HG02884 (cell line): ENCODE data around the gene NPBWR2.
"Not testable (repeated sequence)": the region's sequence is repeated elsewhere in the genome, so short reads cannot be mapped to it uniquely, and the experiment has no call there.

Source experiments
- ATAC-seq: cut with Tn5 transposase; IDR thresholded peaks from one replicate; pipeline ENCODE4 v1.9.1; 2021; ENCODE audit warnings: mild to moderate bottlenecking, moderate library complexity; ENCODE audit not compliant: unreplicated experiment

The NPBWR2 gene

DNA sequence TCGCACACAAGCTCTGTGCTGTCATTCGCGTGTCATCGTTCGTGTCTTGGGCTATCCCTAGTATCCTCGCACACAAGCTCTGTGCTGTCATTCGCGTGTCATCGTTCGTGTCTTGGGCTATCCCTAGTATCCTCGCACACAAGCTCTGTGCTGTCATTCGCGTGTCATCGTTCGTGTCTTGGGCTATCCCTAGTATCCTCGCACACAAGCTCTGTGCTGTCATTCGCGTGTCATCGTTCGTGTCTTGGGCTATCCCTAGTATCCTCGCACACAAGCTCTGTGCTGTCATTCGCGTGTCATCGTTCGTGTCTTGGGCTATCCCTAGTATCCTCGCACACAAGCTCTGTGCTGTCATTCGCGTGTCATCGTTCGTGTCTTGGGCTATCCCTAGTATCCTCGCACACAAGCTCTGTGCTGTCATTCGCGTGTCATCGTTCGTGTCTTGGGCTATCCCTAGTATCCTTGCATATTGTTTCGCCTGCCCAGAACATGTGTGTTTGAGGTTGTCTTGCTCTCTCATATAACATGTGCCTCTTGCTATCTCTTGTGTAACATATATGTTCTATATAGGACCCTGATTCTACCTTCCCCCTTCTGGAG is 20.0 kb downstream of the NPBWR2 start:
- ATAC-seq: not testable (repeated sequence)

DNA sequence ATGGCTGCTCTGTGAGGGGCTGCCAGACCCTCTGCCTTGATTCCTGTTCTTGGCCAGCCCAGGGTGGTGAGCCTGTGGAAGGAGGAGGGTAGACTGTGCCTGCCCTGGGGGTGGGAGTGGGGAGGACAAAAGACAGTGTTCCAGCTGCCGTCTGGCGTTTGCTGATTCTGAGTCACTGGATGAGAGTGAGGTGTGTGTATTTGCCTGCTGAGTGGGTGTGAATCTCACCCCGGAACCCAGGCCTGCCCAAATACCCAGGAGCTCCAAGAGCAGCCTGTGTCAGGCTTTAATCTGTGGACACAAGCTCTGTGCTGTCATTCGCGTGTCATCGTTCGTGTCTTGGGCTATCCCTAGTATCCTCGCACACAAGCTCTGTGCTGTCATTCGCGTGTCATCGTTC is 20.6 kb downstream of the NPBWR2 start:
- no peak for ATAC-seq

DNA sequence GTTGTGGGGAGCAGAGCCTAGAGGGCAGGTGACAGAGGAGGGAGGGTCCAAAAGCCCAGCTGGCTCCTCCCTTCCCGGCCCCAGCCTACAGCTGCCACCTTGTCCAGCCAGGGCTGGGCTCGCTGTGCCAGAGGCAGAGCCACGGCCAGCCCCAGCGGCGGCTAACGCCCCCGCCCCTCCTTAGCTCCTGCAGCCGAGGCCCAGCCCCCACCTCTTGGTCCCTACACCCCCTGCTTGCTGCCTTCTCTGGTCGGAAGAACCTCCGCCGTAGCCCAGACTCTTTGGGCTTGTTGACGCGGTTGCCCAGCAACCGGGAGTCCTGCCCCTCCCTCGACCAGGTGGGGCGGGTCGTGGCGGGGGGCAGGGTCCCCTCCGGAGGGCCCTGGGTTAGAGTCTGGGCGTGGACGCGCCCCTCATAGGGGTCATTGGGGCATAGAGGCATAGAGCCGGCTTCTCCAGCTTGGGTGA is 22.6 kb downstream of the NPBWR2 start:
- no peak for ATAC-seq

DNA sequence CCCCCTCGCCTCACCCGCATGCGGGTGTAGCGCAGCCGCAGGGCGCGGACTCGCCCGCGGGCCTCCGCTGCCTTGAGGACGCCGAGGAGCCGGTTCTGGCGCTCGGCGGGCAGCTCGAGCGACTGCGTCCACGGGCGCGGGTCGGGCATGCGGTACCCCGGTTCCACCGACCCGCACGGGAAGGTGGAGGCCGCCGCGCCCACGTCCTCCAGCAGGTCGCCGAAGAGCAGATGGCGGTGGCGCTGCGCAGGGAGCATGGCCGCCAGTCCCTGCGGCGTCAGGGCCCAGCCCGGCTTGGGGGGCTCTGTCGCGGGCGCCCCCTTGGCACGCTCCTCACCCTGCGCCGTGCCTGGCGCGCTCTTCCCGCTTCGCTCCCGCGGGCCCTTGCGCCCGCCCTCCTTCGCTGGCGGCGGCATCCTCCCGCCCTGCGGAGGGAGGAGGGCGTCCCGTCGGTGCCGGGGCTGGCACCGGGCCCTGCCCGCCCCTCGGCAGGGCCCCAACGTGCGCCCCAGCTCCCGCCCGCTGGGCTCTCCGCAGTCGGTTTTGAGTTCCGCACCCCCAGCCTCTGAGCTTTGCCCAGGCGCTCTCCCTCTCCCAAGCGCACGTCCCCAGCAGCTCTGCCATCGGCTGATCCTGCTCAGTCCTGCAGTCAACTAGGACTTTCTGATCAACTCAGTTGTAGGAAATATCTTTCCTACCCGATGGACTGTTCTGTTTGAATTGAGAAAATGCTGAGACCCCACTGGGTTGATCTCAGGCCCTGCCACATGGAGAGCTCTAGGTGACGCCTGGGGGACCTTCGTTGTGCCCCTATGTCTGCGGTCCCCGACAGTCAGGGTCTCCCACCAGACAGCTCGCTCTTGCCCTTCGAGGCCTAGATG is 23.3 kb downstream of the NPBWR2 start, which contains the start of gene LKAAEAR1:
TSS of gene LKAAEAR1 (minus strand) at position 595 of the 881 bp plus-strand sequence. CDS start at position 416, 179 bp downstream.
- no peak for ATAC-seq

DNA sequence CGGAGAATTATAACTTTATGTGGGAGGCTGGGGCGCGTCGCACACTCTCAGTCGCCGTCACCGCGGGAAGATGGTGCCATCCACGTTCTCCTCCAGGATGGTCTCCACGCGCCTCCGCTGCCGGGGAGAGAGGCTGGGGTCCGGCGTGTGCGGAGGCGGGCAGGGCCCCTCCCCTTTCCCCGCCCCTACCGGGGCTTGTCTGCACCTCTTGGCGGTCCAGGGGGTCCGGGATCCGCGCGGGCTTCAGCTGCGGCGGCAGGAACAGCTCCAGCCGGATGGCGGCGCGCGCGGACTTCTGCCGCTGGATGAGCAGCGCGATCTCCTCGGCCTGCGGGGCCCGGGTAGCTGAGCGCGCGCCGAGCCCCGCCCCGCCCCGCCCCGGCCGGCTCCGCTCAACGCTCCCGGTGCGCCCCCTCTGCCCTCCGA is 24.0 kb downstream of the NPBWR2 start:
- ATAC-seq: no peak

DNA sequence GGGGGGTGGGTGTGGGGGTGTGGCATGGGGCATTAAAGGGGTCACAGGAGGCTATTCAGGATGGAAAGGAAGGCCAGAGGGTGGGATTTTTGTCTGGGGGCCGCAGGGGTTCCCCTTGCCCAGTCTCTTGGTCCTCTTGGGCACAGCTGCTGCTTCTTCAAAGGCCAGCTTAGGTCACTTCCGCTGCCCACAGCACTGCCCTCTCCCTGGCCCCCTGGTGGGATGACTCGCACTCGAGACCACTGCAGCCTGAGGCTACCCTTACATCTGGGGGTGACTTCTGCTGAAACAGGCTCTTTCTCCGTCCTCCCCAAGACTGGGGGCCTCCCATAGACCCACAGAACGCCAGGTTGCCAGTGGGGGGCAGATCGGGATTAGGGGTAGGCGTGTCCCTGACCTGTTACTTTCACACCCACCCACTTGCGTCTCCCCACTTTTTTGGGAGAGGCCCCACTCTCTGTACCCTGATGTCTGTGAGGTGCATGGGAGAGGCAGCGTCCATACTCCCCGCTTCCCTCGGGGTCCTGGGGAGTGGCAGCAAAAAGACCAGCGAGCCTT is 24.5 kb downstream of the NPBWR2 start:
- ATAC-seq: no peak

DNA sequence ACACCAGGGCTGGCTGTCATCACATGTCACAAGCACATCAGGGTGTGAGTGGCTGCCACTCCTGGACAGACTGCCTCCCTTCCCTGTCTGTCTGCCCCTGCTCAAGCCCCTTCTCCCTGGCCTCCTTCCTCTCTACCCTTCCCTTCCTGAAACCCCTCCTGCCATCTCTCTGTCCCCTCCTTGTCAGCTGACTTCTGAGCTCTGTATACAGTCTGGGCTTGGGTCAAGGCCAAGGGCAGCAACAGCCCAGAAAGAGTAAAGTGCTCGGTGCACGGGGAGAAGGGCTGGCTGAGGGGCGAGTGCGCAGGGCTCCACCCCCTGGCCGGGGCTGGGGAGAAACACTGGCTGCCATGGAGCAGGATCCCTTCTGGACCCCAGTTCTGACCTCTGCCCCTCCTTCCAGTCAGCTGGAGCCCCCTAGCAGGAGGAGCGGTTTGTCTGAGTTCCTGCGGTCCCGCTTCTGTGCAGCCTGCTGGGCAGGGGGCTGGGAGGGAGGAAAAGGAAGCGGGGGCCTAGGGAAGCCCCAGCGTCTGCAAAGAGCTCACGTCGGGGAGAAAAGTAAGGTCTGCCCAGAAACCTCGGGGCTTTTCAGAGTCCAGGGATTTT is 25.1 kb downstream of the NPBWR2 start:
- no peak for ATAC-seq

DNA sequence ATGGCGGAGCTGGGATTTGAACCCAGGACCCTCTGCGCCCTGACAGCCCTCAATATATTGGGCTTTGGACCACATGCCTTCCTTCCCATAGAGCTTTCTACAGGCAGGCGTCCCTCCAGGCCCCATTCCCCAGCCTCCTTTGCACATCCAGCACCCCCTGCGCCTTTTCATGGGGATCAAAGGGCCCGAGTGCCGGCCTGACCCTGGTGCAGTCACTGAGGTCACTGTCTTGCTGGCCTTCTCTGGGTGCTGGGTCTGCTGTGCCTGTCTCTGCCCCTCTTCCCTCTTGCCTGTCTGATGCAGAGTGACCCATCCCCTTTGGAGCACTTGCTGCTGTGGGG is 25.8 kb downstream of the NPBWR2 start:
- no peak for ATAC-seq

DNA sequence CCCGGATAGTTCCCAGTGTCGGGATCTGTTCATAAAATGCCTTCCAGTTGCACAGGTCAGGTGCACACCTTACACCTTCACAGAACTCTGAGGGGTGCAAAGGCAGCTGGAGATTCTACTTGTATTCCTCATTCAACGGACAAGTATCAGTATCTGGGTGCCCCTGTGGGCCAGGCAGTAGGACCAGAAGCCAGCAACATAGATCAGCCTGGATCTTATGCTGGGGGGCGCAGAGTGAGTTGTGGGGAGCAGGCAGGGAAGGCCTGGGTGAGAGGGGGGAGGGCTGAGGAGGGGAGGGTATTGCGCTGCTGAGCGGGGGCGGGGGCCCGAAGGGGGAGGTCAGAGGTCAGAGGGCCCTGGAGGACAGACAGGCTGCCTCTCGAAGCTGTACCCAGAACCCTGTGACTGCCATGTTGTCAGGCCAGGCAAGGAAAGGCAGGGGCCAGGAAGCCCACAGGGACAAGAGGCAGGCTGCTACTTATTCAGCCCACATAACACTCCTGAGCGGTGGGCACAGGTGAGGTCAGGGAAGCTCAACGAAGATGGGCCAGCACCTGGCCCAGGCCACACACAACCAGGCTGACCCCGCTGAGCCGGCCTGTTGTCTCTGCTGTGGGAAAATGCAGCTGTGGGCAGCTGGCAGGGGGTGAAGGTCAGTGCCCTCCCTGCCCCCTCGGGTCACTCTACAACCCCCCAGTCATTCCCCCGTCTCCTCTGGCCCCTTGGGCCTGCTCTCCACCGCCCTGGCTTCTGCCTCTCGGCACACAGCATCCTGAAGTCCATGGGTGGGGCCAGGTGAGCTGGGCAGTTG is 26.3 kb downstream of the NPBWR2 start:
- no peak for ATAC-seq

DNA sequence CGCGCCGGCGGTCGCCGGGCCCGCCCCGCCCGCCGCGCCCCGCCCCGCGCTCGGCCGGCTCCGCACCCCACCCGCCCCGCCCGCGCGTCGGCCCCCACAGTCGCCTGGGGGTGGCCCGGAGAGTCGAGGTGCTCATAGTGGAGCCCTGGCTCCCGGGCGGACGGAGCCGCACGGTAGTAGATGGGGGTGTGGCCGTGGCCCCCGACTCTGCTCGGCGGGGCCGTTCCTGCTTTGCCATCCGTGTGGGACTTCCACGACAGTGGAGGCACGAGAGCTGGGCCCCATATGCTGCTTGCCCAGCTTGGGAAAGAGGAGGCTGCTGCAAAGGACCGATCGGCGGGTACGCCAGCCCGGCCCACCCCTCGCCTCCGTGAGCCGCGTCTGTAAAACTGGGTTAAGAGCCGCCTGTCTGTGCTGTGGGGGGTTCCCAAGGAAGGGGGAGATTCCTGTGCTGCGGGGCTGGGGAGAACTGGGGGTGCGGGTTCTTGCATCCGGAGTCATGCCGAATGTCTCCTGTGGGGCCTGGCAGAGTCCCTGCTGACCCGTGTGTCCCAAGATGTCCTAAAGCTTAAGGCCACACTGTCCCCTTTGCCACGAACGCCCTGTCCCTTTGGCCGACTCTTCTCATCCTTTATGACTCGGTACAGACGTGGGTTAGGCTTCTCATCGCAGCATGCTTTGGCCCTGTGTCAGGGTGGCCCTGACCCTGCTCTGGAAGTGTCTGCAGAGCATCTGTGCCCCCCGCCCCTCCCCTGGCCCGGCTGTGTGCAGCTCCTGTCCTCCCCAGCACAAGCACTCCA is 27.2 kb downstream of the NPBWR2 start, which contains the start of gene OPRL1:
TSS of gene OPRL1 (plus strand) at position 70 of the 800 bp plus-strand sequence. CDS start 12,639 bp downstream, outside the sequence.
- ATAC-seq: no peak

DNA sequence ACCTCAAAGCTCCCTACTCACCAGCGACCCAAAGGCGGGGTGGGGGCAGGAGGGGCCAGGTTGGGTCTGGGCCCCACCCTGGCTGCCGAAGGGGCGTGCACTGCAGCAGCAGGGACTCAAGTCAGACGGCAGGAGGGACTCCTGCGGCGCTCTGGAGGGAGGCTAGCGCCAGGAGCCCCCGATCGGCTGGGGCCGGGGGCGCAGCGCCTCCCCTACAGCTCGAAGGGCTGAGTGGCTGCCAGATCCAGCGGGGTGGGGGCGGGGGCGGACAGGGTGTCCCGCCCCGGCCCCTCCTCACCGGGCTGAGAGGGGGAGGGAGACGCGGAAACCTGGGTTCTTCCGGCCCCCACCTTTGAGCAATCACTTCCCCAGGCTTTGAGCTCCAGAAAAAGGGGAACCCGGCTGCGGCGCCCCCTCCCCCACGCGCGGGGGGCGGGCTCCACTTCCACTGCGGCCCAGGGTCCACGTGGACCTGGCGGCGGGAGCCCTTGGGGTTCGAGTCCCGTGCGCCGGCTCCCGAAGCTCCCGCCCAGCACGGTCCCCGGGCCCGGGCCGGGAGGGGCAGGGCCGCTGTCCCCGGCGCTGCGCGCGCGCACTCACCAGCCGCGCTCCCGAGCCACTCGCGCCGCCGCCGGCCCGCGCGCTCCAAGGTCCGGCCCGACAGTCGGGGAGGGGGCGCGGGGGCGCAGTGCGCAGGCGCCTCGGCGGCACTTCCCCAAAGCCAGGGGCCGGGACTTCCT is 27.9 kb downstream of the NPBWR2 start, which contains the start of gene RGS19:
TSS of gene RGS19 (minus strand) at position 246 of the 740 bp plus-strand sequence. CDS start 2,632 bp downstream, outside the sequence.
- no peak for ATAC-seq

DNA sequence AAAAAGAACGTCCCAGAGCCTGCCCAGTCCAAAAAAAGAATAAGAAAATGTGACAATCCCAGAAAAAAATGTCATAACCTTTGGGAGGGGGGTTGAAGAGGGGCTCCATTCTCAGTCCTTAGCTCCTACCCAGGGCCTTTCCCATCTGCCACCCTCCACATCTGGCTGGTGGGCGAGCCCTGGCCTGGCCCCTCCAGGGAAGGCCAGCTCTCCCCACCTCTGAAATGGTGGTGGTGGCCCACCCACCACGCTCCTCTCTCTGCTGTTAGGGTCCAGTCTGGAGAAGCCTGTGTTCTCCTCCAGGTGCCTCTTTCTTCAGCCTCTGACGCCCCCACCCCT is 28.5 kb downstream of the NPBWR2 start:
- no peak for ATAC-seq

DNA sequence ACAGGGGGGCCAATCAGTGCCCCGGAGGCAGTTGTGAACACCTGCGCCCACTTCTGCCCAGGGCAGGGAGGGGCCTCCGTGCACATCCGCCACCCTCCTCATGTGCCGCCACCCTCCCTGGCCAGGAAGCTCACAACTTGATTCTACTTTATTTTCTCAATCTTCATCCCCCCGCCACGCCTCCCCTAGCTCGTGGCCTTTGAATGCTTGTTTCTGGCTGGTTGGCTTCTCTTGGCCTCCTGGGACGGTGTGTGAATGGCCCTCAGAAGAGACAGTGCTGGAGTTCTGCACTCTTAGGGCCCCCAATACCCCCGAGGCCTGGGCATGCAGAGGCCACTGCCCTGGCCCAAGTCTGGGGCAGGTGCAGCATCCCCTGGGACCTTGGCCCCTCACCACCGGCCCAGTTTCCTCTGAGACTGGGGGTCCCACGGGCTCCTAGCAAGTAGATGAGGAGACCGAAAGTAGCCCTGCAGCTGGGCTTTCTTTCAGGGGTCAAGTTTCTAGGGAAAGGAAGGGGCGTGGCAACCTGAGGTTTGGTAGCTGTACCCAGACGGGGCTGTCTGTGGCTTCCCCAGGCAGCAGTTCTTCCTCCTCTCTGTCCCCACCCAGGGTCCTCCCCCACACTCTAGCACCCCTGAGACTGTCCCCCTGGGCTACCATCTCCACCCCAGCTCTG is 29.4 kb downstream of the NPBWR2 start:
- ATAC-seq: no peak

DNA sequence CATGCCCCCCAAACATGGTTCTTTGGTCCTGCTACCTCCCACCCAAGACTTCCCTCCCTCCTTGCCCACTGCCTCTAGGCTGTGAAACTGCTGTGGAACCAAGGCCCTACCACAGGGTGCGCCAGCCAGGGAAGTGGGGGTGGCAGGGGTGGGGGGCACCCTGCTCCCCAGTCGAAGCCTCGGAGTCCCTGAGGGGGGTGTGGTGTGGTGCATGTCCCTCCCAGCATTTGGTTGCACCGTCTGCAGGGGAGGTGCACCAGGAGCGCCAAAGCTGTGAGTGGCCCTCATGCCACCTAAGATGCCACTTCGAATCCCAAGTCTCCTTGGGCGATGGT is 29.9 kb downstream of the NPBWR2 start:
- no peak for ATAC-seq

DNA sequence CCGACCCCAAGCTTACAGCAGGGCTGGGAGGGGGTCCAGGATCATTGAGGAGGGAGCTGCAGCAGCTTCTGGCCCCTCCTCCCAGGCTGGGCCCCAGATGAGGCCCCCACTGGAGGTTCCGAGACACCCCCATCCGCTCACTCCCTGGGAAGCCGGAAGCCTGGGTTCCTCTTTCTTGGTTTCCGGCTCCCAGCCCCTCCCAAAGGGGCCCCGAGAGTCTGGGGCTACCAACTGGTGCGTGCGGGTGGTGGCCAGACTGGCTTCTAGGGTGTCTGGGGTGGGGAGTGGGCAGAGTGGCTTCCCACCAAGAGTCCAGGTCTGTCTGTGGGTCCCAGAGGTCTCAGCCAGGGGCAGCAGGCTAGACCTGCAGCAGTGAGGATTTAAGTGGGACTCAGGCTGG is 30.3 kb downstream of the NPBWR2 start:
- ATAC-seq: no peak

DNA sequence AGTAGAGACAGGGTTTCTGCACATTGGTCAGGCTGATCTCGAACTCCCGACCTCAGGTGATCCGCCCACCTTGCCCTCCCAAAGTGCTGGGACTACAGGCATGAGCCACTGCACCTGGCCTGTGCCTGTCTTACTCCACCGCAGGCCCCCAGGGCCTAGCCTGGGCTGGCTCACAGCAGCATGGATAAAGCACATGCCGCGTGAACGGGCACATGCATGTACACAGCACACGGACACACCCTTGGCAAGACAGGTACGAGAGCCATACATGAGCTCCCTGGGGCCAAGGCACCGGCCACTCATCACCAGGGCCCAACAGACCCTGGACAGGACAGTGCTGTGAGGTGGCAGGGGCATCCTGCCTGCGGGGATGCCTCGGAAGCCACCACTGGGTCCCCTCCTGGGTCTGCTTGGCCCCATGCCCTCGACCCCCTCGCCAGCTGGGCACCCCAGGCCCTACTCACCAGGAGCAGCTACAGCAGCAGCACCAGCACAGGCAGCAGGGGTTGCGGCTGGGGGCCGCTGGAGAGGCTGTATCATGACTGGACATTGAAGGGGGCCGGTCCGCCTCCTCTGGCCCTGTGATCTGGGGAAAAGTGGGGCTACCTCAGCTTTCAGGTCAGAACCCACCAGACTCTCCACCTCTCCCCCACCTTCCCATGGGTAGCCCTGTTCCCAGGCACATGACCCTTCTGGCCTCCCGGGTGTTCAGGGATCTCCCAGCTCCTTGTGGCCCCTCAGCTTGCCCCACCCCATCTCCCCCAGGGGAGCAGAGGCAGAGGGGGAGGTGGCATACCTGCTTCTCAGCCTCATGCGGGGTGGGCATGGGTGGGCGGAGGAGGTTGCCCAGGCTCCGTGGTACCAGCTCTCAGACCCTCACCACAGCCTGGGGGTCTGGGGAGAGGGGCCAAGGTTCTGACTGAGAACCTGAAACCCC is 31.0 kb downstream of the NPBWR2 start:
- no peak for ATAC-seq

DNA sequence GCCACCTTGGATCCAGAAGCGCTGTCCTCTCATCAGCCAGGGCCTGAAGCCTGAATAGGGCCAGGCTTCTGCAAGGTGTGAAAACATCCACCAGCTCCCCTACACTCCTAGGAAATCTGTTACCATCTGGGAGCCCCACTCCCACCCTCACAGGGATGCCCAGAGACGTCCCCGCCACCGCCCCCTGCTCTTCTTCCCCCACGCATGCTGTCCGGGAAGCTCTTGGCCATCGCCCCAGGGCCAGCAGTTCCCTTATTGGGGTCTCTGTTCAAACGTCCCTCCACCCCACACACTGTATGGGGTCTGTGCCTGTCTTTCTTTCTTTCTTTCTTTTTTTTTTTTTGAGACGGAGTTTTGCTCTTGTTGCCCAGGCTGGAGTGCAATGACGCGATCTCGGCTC is 31.8 kb downstream of the NPBWR2 start:
- no peak for ATAC-seq

DNA sequence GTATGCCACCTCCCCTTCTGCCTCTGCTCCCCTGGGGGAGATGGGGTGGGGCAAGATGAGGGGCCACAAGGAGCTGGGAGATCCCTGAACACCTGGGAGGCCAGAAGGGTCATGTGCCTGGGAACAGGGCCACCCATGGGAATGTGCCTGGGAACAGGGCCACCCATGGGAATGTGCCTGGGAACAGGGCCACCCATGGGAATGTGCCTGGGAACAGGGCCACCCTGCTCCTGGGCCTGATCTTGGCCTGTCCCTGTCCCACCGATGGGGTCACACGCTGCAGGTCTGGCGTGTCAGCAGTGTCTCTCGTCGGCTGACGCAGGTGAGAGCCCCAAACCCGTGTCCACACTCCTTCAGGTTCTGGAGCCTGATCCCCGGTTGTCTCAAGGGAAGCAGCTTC is 32.4 kb downstream of the NPBWR2 start:
- no peak for ATAC-seq
